Cardiac septum (tissue), 1 donor: Measurements from ENCODE around the gene SH2D2A. TPM values are rescaled to one million over a fixed set of nuclear protein-coding genes. Genes with fewer than 3 reads are reported as not detected.

ENCODE experiments used
- DNase-seq: peaks from one replicate; pipeline ENCODE4 v3.0.0-alpha.2; 2020; ENCODE audit warnings: low spot score
- intact Hi-C: fragments of 100-400 bp; cut with DNase I; formaldehyde crosslinking; loops from one replicate; pipeline ENCODE4 v1.14.0; 2022
- total RNA-seq: library from RNA; stranded (reverse); fragmentation: NEBNext Ultra II Directional; extraction: Animal tissue kit (Norgen Biotek cat#: 25700); gene quantifications from one replicate; pipeline ENCODE4 v1.2.1, GENCODE V29; 2021
- donor health status: DM: no; HTN: no; CAD: no.

The SH2D2A gene
- total RNA-seq, 1 donor from 2014 or later, result 1.4 TPM

- intact Hi-C loops, result no loop called here
- DNase-seq, result no peak
Observed at GRCh38 chr1:156836041-156836654, 19.5 kb upstream of the SH2D2A start.

- intact Hi-C loops, result no loop called here
Observed at GRCh38 chr1:156834322-156834721, 17.7 kb upstream of the SH2D2A start.

GRCh38 chr1:156833603-156834002 is 17.0 kb upstream of the SH2D2A start:
- intact Hi-C loops, result no loop called here
- no peak for DNase-seq

More at GRCh38 chr1:156834322-156834721, 17.7 kb upstream of the SH2D2A start:
- DNase-seq, result no peak

GRCh38 chr1:156832434-156832833 is 15.8 kb upstream of the SH2D2A start:
- no peak for DNase-seq
- intact Hi-C loops, result no loop called here

GRCh38 chr1:156828400-156829124 is 11.9 kb upstream of the SH2D2A start:
- intact Hi-C loops, result no loop called here
- no peak for DNase-seq

GRCh38 chr1:156826630-156827029 is 10.0 kb upstream of the SH2D2A start:
- DNase-seq, result no peak
- intact Hi-C loops, result no loop called here

- DNase-seq, result no peak
- intact Hi-C loops, result no loop called here
Observed at GRCh38 chr1:156823210-156823790, 6.7 kb upstream of the SH2D2A start.

- intact Hi-C loops, result no loop called here
- DNase-seq, result no peak
Observed at GRCh38 chr1:156822680-156823079, 6.0 kb upstream of the SH2D2A start.

- intact Hi-C loops, result no loop called here
Observed at GRCh38 chr1:156821801-156822200, 5.2 kb upstream of the SH2D2A start.

GRCh38 chr1:156815961-156816422 is 656 bp downstream of the SH2D2A start:
- peak; percentile 61 for DNase-seq
- intact Hi-C loops, result no loop called here

More at GRCh38 chr1:156821801-156822200, 5.2 kb upstream of the SH2D2A start:
- peak; percentile 43 for DNase-seq

- intact Hi-C loops, result no loop called here
- DNase-seq, result peak; percentile 79
Observed at GRCh38 chr1:156815307-156815826, 1.3 kb downstream of the SH2D2A start.

- intact Hi-C loops, result no loop called here
- peak; percentile 69 for DNase-seq
Observed at GRCh38 chr1:156814571-156815260, 1.9 kb downstream of the SH2D2A start.

GRCh38 chr1:156813750-156814570 is 2.7 kb downstream of the SH2D2A start:
- intact Hi-C loops, result no loop called here
- peak; percentile 85 for DNase-seq

- DNase-seq, result no peak
- intact Hi-C loops, result no loop called here
Observed at GRCh38 chr1:156813298-156813697, 3.4 kb downstream of the SH2D2A start.

- intact Hi-C loops, result no loop called here
Observed at GRCh38 chr1:156812293-156812990, 4.2 kb downstream of the SH2D2A start.

GRCh38 chr1:156811168-156811567 is 5.5 kb downstream of the SH2D2A start:
- intact Hi-C loops, result no loop called here
- DNase-seq, result no peak

More at GRCh38 chr1:156812293-156812990, 4.2 kb downstream of the SH2D2A start:
- DNase-seq, result peak; percentile 15

- intact Hi-C loops, result no loop called here
- peak; percentile 61 for DNase-seq
Observed at GRCh38 chr1:156809711-156810366, 6.8 kb downstream of the SH2D2A start.

GRCh38 chr1:156809281-156809680 is 7.4 kb downstream of the SH2D2A start:
- intact Hi-C loops, result no loop called here
- peak; percentile 62 for DNase-seq
